GM18526 (cell line): ENCODE measurements around the gene LRCH3.

Experiments used
- POLR2A ChIP-seq: IDR thresholded peaks from 3 replicates; pipeline ENCODE4 v1.6.1; 2011; ENCODE audit not compliant: insufficient read length; ENCODE audit errors: extremely low read depth

Gene LRCH3

DNA sequence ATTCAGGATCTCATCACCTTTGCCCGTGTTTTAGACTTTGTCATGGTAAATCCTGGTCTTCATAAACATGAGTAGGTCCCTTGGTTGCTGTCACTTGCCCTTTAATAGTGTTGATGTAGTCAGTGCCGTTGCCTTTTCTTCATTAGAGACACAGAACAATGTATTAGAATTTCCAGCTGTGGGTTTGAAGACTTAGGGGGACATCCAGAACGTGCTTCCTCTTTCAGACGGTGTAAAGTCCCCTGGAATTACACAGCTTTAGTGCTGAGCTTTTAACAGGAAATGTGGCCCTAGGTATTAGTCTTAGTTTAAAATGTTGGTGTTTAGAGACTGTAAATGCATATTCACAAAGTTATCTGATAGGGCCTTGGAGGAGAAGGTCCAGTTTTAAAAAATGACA lies 8.8 kb upstream of the LRCH3 start:
- TF ChIP-seq POLR2A = no peak

DNA sequence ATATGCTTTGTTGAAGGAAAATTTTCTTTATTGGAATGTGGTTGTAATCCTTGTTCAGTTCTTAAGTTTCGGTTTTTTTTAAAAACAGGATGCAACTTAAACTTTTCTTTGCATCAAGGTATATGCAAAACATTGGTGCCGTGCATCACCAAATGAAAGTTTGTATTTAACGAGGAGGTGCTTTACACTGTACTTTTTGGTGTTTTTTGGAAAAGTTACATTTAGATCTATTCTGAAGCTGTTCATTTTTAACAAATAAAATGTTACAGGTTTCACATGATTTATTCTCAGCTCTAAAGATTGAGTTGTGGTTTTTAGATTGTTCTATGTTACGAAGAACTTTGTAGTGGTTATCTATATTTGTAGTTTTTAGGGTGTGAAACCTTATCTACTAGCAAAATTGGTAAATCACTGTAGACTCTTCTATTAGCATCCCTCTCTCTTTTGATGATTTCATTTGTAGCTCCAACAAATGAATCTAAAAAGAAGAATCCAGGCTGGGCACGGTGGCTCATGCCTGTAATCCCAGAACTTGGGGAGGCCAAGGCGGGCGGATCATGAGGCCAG lies 7.0 kb upstream of the LRCH3 start:
- TF ChIP-seq POLR2A = no peak

DNA sequence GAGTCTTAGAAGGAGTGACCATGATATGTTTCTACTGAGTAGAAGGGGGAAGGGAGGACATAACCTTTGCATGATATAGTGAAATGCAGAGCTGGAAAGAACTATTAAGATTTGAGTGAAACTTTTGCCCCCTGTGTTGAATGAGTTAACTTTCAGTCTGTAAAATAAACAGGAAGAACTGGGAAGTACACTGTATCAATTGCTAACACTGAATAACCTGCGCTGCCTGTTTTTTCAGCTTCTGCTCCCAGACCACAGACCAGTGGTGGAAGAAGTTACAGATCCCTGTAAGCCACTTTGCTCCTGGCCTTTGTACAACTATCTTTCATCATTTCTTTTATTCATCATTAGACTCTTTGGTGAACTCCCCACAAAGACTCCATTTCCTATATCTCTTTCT lies 3.6 kb upstream of the LRCH3 start:
- no peak for TF ChIP-seq POLR2A

DNA sequence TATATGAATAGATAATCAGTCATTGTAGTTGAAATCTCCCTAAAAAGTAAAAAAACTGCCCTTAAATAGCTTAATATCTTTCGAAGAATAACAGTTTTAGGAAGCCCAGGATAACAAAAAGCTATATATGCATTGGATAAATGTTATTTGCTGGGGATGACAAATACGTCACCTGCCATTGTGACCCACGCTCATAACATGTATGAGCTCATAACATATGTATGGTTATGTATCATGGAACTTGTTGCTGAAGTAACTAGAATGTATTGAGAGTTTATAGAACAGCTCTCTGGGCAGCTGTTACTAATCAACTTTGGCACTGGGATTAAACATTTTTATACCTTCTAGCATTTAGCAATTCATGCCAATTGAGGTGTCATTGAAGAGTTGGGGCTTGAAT lies 1.7 kb upstream of the LRCH3 start:
- TF ChIP-seq POLR2A = no peak

DNA sequence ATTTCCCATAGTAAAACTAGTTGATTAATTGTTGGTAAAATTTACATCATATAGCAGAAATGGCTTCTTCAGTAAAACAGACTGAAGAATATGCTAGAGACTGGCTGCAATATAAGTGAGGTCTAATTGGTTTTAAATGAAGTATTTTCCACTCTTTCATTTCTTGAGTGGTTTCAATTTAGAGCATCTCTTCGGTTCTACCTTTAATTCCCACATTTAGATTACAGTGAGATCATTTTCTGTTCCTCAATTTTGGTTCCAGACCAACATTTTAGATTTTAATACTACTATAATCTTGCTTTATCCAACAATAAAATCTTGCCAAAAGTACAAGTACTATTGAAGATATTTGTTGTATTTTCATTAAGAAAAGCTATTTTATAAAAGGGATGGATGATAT lies 1.0 kb upstream of the LRCH3 start:
- no peak for TF ChIP-seq POLR2A

DNA sequence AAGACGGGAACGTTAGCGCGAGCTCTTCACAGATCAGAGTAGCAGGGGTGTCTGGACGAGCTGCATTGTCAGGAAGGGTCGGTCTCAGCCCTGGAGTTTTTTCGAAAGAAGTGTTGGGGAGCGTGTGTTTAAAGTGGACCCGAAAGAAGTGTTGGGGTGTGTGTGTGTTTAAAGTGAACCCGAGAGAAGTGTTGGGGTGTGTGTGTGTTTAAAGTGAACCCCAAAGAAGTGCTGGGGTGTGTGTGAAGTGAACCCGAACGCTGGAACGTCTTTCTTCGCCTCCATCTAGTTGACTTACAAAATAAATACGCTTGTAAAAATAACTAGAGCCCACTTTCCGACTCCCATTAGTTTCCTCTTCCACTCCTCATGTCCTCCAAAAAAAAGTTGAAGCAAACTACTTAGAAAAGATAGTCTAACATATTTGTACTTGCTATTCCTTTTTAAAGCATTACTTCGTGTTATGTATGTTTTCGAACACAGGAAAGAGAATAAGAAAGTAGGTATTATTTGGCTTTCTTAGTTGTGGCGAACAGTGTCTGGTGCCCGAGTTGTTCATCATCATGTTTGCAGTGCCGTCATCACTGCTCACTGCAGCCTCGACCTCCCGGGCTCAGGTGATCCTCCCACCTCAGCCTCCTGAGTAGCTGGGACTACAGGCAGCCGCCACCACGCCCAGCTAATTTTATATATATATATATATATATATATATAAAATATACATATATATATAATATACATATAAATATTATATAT lies 1.0 kb downstream of the LRCH3 start:
- TF ChIP-seq POLR2A = no peak

DNA sequence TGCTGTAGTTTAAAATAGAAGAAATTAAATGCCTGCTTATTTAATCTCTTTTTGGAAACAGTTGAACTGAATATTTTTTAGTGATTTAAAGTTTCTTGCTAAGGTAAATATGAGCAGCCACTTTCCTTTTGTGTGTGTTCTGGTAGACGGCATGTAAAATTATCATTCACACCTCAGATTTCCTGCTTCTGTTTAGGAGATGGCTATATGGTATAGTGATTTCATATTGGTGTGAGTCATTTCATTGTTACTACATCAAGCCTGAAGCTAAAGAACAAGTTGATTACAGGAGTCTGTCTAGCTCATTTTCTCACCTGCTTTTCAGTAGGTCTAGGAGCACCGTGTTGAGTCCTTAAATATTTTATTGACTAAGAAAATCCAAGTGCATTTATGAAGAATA lies 2.2 kb downstream of the LRCH3 start:
- TF ChIP-seq POLR2A = no peak

DNA sequence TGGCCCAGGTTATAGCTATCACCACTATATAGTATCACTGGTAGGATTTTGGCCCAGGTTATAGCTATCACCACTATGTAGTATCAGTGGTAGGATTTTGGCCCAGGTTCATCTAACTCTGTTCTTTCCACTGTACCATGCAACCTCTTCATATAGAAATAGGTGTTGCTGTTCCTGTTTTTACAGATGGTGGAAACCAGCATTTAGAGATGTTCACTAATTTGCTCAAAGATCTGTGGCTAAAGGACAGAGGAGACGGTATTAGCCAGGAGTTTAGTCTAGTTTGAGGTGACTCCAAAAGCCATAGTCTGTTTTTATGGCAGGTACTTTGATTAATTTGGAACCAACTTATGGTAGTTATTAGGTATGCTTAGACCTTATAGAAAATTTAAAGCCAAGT lies 3.1 kb downstream of the LRCH3 start:
- TF ChIP-seq POLR2A = no peak

DNA sequence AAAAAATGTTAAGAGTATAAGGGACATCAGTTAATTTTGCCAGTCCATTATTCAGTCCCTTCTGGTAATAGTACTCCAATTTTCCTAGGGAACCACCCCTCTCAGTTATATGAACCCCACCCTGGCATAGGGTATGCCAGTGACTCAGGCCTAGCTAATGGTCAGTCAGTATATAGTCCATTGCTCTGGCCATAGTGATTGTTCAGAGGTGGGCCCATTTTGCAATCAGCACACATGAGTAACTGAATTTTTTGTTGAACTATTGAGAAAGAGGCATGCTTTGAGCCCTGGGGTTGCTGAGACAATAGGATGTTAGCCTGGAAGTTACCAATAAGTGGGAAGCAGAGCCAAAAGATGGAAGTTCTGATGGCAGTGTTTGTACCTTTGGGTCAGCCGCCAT lies 4.1 kb downstream of the LRCH3 start:
- no peak for TF ChIP-seq POLR2A

DNA sequence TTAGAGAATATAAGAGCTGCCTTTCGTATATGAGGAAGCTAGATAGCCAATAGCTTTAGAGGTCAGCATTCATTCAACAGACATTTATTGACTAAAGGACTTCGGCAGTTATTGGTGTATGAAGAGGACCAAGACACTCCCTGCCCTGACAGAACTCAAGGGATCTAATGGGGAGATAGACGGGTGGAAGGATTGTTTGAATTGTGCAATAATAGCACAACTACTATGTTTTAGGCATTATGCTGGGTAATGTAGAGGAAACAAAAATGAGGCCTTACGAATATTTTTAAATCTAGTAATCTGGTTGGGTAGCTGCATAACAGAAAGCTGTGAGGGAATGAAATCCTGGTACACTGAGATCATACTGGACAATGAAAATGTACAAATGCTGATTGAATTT lies 5.0 kb downstream of the LRCH3 start:
- TF ChIP-seq POLR2A = no peak

DNA sequence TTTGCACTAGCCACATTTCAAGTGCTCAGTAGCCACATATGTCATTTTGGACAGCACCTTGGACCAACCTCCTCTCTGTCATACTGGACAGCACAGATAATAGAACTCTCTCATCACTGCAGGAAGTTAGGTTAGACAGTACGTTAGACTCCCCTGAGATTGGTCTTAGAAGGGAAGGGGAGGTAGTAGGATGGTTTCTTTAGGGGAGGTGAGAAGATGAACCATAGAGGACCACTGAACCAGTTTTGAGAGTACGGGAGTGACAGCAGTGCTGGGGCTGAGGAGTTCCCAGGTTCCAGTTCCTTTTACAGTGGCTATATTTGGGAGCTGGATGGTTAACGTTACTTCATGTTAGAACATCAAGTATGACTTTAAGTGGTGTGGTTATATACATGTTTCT lies 7.8 kb downstream of the LRCH3 start:
- no peak for TF ChIP-seq POLR2A

DNA sequence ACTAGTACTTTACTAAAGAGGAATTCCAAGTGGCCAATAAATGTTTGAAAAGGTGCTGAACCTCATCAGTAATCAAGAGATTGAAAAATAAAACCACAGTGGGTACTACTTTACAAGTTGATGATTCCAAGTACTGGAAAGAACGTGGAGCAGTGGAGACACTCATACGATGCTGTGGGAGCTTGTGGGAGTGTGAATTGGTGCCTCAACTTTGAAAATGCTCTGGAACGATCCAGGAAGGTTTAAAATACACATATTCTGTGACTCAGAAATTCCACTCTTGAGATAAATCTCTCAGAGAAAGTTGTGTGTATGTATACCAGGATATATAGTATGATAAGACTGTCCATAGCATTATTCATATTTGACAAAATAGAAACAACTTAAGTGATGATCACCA lies 9.3 kb downstream of the LRCH3 start:
- TF ChIP-seq POLR2A = no peak

DNA sequence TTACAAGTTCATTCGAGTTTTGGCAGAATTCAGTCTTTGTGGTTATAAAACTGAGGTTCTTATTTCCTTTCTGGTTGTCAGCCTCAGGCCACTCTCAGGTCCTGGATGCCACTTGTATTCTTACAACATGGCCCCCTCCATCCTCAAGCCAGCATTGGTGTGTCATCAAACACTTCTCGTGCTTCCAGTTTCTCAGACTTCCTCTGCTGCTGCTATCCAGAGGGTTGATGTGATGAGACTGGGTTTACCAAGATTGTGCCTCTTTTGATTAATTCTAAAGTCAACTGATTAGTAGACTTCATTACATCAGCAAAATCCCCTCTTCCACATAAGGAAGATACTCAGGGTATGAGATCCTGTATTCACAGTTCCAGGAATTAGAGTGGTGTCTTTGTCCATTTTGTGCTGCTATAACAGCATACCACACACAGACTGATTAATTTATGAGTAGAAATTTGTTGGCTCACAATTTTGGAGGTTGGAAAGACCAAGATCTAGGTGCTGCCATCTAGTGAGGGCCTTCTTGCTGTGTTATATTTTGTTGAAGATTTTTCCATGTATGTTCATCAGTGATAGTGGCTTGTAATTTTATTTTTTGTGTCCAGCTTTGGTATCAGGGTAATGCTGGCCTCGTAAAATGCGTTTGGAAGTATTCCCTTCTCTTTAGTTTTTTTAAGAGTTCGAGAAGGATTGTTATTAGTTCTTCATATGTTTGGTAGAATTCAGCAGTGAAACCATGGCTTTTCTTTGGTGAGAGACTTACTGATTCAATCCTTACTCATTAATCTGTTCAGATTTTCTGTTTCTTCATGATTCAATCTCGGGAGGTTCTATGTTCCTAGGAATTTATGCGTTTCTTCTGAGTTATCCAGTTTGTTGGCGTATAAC lies 11.1 kb downstream of the LRCH3 start:
- TF ChIP-seq POLR2A = no peak

DNA sequence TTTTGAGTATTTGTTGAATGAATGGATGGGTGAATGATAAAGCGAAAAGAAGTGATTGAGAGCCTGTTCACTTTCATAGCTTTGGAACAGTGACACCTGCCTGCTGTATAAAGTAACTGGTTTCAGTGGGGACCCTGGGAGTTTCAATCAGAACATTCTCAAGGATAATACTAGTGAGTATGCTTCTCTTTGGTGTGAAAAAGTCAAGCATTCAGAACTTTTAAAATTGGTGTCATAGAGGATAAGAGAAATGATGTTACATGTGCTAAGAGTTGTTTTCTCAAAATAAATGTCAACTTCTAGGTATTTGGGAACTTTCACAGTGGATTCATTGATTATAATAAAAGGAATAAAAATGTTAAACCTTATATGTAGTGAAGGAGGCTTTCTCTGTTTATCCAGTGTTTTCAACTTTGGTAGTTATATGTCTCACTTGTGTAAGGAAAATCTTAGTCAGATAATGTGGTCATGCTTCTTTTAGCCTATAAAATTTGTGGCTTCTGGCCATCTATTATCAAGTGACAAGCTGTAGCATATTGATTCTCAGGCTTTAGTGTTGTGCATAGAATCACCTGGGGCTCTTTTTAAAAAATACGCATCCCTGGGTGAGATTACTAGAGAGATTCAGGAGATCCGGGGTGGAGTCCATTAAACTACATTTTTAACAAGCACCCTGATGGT lies 11.9 kb downstream of the LRCH3 start:
- TF ChIP-seq POLR2A = no peak

DNA sequence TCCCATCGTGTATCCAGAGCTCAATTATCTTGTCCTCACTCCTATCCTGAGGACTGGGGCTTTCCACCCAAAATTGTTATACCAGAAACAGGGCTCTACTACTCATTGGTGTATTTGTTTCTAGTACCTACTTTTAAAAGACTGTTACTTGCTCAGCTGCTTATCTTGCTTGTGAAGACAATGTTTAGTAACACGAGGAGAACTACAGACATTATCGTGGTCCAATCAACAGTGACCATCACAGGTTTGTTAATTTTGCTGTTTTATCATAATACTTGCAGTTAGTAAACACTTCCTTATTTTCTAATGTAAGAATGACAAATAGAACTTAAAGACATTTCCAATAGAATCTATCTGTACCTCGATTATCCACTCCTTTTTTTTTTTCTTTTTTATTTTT lies 13.5 kb downstream of the LRCH3 start:
- no peak for TF ChIP-seq POLR2A
